Activated T-cell treated with anti-CD3 and anti-CD28 coated beads for 48 hours (primary cell): ENCODE measurements around the gene CTAGE9.
"Not testable (repeated sequence)": the region's sequence is repeated elsewhere in the genome, so short reads cannot be mapped to it uniquely, and the experiment has no call there.

ENCODE experiments used
- DNase-seq: peaks from one replicate; pipeline ENCODE4 v3.0.0-alpha.2; 2020; ENCODE audit warnings: low read depth

Gene CTAGE9

GRCh38 chr6:131710917-131711316, at the start of gene CTAGE9:
TSS of gene CTAGE9 (minus strand) at chr6:131711017. CDS start at chr6:131711017, 0 bp downstream.
- DNase-seq, result not testable (repeated sequence)

GRCh38 chr6:131758920-131759319, 48.1 kb upstream of the CTAGE9 start:
- DNase-seq, result no peak

DNA sequence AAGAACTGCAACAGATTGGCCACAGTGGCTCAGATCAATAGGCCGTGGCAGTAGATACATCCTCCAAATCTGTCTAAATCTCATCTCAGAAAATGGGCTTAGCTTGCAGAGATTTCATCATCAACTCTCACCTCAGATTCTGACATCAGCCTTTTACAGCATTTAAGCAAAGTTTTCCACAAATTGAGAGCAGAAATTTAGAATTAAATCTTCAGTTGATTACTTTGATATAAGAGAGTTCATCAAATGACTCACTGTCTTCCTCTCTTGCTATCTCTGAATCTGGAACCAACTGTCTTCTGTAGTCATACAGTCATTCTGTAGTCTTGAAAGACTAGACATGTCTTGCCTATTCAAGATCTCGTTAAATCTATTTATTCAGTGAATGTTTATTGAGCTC, 45.2 kb upstream of the CTAGE9 start:
- DNase-seq, result no peak

DNA sequence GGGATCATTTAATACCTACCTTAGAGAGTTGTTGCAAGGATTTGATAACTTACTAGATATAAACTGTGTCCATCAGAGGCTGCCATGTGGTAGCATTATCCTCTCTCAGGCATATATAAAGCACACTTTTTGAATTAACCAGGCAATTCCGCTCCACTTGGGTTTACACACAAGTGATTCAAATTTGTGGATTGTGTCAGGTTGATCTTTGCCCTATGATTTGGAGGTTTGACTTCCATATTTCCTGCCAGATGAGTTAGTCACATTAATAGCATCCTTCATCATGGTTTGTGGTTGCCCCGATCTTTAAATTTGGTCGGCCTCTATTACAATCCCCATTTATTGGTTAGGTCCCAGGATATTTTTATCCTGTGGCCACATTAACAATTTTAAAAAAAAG, 44.8 kb upstream of the CTAGE9 start:
- DNase-seq, result no peak

- DNase-seq, result no peak
Observed at GRCh38 chr6:131754715-131755567, 44.1 kb upstream of the CTAGE9 start.

DNA sequence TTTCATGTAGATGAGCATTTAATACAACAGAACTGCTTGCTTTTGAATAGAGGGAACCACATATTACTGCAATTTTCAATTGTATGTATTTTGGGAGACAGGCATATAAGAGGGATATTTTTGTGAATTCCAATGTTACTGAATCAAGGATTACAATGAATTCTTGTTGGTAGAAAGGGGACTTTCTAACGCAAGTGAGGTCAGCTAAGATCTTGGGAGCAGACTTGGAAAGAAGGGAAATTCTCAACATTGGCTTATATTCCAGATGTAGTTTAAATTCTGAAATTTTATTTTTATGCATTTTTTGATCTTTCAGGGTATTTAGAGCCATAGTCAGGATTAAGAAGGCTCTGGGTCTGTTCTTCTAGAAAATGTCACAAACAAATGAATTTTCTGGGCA, 43.3 kb upstream of the CTAGE9 start:
- no peak for DNase-seq

- DNase-seq, result not testable (repeated sequence)
Observed at GRCh38 chr6:131751012-131751715, 40.3 kb upstream of the CTAGE9 start.

DNA sequence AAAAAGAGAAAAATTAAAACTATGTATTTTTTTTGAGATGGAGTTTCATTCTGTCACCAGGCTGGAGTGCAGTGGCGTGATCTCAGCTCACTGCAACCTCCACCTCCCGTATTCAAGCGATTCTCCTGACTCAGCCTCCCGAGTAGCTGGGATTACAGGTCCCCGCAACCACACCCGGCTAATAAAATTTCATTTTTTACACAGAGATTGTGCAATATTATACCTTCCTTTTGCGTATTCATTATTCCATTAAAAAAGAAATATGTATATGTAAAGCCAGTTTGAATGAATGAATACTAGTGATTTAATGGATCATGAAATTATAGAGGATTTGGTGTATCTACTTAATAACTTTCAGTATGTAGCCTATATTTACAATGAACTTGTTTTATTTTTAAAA, 38.2 kb upstream of the CTAGE9 start:
- DNase-seq, result no peak

DNA sequence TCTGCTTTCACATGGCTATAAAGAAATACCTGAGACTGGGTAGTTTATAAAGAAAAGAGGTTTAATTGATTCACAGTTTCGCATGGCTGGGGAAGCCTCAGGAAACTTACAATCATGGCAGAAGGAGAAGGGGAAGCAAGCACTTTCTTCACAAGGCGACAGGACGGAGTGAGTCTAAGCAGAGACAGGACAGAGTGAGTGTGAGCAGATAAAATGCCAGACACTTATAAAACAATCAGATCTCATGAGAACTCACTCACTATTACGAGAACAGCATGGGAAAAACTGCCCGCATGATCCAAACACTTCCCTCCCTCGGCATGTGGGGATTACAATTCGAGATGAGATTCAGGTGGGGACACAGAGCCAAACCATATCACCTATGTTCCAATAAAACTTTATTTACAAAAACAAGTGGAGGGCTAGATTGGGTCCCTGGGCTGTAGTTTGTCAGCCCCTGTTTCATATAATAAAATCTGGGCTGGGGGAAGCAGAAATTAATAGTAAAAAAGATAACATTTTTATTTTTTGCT, 37.1 kb upstream of the CTAGE9 start:
- no peak for DNase-seq

GRCh38 chr6:131745476-131745875, 34.7 kb upstream of the CTAGE9 start:
- no peak for DNase-seq

- no peak for DNase-seq
Observed at GRCh38 chr6:131744432-131745287, 33.8 kb upstream of the CTAGE9 start.

GRCh38 chr6:131741688-131742393, 31.0 kb upstream of the CTAGE9 start:
- no peak for DNase-seq

- DNase-seq, result no peak
Observed at GRCh38 chr6:131740161-131740560, 29.3 kb upstream of the CTAGE9 start.

- no peak for DNase-seq
Observed at GRCh38 chr6:131739136-131739535, 28.3 kb upstream of the CTAGE9 start.

GRCh38 chr6:131736811-131737210, 26.0 kb upstream of the CTAGE9 start:
- DNase-seq, result no peak

GRCh38 chr6:131736003-131736596, 25.3 kb upstream of the CTAGE9 start:
- no peak for DNase-seq

DNA sequence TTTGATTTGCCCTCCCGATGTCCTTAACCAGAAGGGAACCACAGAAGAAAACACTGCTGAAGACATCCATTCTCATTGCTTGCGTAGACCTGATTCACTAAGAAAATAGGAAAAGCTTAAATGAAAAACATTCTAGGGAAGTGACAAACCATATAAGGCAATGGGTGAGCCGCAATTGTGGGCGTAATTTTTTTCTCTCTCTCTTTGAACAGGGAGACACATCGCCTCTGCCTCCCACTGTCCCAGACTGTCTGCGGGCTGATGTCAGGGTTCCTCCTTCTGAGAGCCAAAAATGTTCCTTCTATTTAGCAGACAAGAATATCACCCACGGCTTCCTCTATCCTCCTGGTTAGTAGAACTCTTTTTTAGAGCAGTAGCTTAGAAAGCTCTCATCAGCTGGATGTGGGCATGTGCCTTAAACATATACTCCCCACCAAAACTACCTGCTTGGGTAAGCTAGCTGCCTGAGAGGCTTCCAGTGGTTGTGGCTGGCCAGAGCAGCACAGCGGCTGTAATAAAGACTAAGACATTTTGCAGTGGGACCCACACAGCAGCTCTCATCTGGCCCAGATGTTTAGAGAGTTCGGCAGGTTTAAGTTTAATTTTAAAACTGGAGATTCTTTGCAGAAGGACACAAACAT, 22.7 kb upstream of the CTAGE9 start:
- no peak for DNase-seq

DNA sequence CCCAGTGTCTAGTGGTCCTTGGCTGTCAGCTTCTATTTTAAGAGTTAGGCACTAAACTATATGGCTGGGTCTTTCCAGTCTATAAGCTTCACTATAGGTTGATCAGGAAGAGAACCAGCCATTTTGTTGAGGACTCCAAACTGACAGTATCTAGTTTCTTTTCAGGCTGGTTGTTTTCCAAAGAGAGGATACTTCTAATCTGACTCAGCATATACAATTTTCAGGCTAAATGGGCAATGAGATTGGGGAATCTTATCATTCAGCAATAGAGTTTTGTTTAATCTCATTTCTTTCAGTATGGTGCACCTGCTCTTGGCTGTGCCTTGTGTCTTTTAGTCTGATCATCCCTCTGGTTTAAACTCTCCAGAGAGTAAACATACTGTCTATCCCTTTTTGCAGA, 20.4 kb upstream of the CTAGE9 start:
- DNase-seq, result no peak

DNA sequence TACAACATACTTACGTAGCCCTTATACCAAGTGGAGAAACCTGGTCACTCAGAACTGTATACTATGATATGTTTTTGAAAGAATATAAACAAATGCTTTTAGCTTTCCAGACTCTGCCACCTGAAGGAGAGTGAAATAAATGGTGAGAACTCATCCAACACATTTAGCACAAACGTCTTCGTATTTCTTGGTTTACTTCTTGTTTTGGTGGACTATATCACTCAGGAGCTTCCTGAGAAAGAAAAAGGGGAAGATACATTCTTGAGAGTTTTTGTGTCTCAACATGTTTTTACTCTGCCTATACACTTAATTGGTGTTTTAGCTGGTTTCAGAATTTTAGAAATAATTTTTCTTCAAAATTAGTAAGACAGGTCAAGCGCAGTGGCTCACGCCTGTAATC, 19.4 kb upstream of the CTAGE9 start:
- DNase-seq, result no peak

DNA sequence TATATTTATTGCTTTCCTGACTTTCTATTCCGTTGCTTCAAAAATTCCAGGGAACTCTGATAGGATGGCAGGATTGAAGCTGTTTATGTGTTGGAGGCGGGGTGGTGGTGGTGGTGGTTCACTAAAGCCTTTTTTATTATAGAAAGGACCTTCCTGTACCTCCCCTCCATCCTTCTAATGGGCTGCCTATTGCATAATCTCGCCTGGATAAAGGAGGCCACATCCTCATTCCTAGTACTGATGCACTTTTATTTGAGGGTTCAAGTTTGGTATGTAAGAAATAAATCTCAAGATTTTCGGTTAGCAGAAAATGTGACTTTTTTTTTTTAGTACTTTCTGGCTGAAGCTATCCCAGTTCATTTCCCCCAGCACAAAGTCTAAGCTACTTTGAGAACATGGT, 18.7 kb upstream of the CTAGE9 start:
- no peak for DNase-seq
